ENCODE results near the gene SAP25.

Gene SAP25

GRCh38 chr7:100573691-100574361 is at the start of gene SAP25:
Gene SAP25, minus strand, starts transcription at chr7:100573900. Its CDS starts 158 bp downstream, at chr7:100573742.
- no peak for DNase-seq (ENCODE audit: low spot score)

GRCh38 chr7:100621554-100621953 is 47.9 kb upstream of the SAP25 start:
- DNase-seq (ENCODE audit: low spot score) = no peak

GRCh38 chr7:100620804-100621203 is 47.1 kb upstream of the SAP25 start:
- no peak for DNase-seq (ENCODE audit: low spot score)

- DNase-seq (ENCODE audit: low spot score) = no peak
These were observed 46.5 kb upstream of the SAP25 start for GRCh38 chr7:100620239-100620638.

- no peak for DNase-seq (ENCODE audit: low spot score)
These were observed 40.7 kb upstream of the SAP25 start for GRCh38 chr7:100614308-100614861.

- DNase-seq (ENCODE audit: low spot score) = no peak
These were observed 39.9 kb upstream of the SAP25 start for GRCh38 chr7:100613412-100614175.

- no peak for DNase-seq (ENCODE audit: low spot score)
These were observed 39.2 kb upstream of the SAP25 start for GRCh38 chr7:100612730-100613390.

- DNase-seq (ENCODE audit: low spot score) = peak; percentile 99
These were observed 38.5 kb upstream of the SAP25 start, which contains the start of gene MOSPD3 for GRCh38 chr7:100611983-100612729. Gene MOSPD3, plus strand, starts transcription at chr7:100612540. Its CDS starts 252 bp downstream, at chr7:100612792.

- DNase-seq (ENCODE audit: low spot score) = no peak
These were observed 36.3 kb upstream of the SAP25 start for GRCh38 chr7:100609958-100610357.

GRCh38 chr7:100607111-100607510 is 33.4 kb upstream of the SAP25 start:
- no peak for DNase-seq (ENCODE audit: low spot score)

GRCh38 chr7:100606313-100606712 is 32.6 kb upstream of the SAP25 start:
- no peak for DNase-seq (ENCODE audit: low spot score)

- no peak for DNase-seq (ENCODE audit: low spot score)
These were observed 31.5 kb upstream of the SAP25 start for GRCh38 chr7:100604976-100605911.

- peak; percentile 47 for DNase-seq (ENCODE audit: low spot score)
These were observed 30.6 kb upstream of the SAP25 start for GRCh38 chr7:100604028-100604975.

- no peak for DNase-seq (ENCODE audit: low spot score)
These were observed 30.0 kb upstream of the SAP25 start for GRCh38 chr7:100603726-100604027.

- DNase-seq (ENCODE audit: low spot score) = no peak
These were observed 29.4 kb upstream of the SAP25 start for GRCh38 chr7:100602889-100603725.

GRCh38 chr7:100600730-100601038 is 27.0 kb upstream of the SAP25 start:
- DNase-seq (ENCODE audit: low spot score) = no peak

- DNase-seq (ENCODE audit: low spot score) = no peak
These were observed 26.4 kb upstream of the SAP25 start for GRCh38 chr7:100599911-100600729.

GRCh38 chr7:100598425-100598824 is 24.7 kb upstream of the SAP25 start:
- no peak for DNase-seq (ENCODE audit: low spot score)
